LNCAP (cell line): ENCODE data around the gene MARK1.

Experiments used
- TF ChIP-seq, protein P1 (sequence below): fragments of 450-650 bp; IDR thresholded peaks from 2 replicates; pipeline ENCODE4 v1.5.1; 2017; ENCODE audit warnings: mild to moderate bottlenecking

The MARK1 gene

DNA sequence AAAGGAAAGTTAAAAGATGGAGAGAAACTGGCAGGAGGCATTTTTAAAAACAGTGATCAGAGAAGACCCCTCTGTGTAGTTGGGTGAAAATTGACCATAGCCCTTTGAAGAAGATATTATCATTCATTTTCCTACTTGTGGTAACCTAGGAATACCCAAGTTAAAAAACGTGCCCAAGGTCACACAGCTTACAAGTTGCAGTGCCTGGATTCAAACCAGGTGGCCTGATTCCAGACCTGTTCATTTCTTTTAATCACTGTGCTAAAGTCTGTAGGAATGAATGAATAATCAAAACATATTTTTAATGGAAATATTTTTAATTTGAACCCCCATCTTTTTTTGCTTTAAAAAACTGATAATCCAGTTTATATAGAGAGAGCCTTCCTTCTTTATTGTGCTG, 35.6 kb downstream of the MARK1 start:
- TF ChIP-seq, protein P1, sequence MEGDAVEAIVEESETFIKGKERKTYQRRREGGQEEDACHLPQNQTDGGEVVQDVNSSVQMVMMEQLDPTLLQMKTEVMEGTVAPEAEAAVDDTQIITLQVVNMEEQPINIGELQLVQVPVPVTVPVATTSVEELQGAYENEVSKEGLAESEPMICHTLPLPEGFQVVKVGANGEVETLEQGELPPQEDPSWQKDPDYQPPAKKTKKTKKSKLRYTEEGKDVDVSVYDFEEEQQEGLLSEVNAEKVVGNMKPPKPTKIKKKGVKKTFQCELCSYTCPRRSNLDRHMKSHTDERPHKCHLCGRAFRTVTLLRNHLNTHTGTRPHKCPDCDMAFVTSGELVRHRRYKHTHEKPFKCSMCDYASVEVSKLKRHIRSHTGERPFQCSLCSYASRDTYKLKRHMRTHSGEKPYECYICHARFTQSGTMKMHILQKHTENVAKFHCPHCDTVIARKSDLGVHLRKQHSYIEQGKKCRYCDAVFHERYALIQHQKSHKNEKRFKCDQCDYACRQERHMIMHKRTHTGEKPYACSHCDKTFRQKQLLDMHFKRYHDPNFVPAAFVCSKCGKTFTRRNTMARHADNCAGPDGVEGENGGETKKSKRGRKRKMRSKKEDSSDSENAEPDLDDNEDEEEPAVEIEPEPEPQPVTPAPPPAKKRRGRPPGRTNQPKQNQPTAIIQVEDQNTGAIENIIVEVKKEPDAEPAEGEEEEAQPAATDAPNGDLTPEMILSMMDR, result no peak

GRCh38 chr1:220564216-220564615, 36.3 kb downstream of the MARK1 start:
- TF ChIP-seq, protein P1, result no peak

- TF ChIP-seq, protein P1, result no peak
Observed at GRCh38 chr1:220565670-220566069, 37.7 kb downstream of the MARK1 start.

GRCh38 chr1:220566869-220567268, 38.9 kb downstream of the MARK1 start:
- TF ChIP-seq, protein P1, result no peak

- TF ChIP-seq, protein P1, result no peak
Observed at GRCh38 chr1:220572416-220572815, 44.5 kb downstream of the MARK1 start.

GRCh38 chr1:220573836-220574235, 45.9 kb downstream of the MARK1 start:
- TF ChIP-seq, protein P1, result no peak

DNA sequence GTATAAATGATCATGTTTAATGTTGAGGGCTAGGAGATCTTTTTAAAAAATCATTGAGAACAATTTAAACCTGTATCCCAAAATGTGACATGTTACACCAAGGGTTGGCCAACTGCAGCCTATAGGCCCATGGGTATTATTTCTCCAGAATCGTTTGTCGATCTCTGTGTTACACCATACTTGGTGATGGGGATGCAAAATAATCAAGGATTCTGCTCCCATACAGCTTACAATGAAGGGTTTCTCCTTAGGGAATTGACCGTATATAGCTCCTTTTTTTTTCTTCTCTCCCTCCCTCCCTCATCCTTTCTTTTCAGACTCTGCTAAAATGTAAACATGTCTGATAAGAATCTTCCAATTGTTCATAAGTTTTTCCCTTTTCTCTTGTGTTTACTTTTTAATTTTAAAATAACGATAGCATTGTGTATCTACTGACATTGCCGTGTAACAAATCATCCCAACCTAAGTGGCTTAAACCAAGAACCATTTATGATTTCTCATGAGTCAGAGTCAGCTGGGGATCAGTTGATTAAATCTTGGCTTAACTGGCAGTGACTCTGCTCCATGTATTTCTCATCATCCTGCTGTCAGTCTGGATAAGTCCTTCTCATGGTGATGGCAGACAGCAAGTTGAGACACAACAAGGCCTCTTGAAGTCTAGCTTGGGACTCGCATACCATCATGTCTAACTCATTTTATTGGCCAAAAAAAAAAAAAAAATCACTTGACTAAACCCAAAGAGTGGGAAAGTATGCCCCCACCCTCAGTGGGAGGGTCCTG, 48.0 kb downstream of the MARK1 start:
- TF ChIP-seq, protein P1, result no peak

GRCh38 chr1:220577926-220578325, 50.0 kb downstream of the MARK1 start:
- TF ChIP-seq, protein P1, result no peak
